ENCODE results near the gene DSP. TPM values are rescaled to one million over a fixed set of nuclear protein-coding genes. Genes with fewer than 3 reads are reported as not detected.

DSP gene
- total and polyA plus RNA-seq, 4 donors, result 25.0 to 74.7 (median 34.1) TPM

DNA sequence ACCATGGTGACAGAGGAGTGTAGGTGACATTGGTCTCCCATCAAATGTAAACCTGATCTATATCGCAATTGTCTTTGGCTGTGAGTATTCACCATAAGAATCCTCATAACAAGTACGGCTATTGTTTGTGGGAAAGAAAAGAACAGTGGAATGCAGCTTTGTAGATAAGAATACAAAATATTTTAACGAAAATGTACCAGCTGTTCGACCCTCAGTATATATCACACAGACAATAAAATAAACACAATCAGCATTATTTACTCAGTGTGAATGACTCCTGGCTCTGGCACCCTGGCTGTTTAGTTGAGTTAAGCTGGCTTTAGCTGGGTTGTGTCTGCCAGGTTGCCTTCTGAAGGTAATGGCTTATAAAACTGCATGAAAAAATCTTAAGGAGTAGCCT lies 91.9 kb downstream of the DSP start:
- WGBS, result 73% methylated on average over 4 of the region's 4 CpGs
- Histone ChIP-seq H3K36me3 (ENCODE audit: control insufficient read depth in 4 of 4, insufficient read depth in 3 of 4, low read depth in 1 of 4, low read length in 3 of 4) (no peaks in the 10 kb centered on the region), H3K9ac (ENCODE audit: low read depth in 1 of 2, low read length in 2 of 2) (no peak overlapping the region), H3K4me3 (ENCODE audit: low read depth in 1 of 3, low read length in 3 of 3) (no peak overlapping the region), H3K27me3 (ENCODE audit: control insufficient read depth in 4 of 4, insufficient read depth in 4 of 4, low read length in 3 of 4) (no peaks in the 10 kb centered on the region), H3K9me3 (ENCODE audit: control insufficient read depth in 4 of 4, low read length in 3 of 4) (no peaks in the 10 kb centered on the region), H3K27ac (ENCODE audit: low read depth in 1 of 2, low read length in 2 of 2) (no peak overlapping the region), H3K4me1 (ENCODE audit: control insufficient read depth in 4 of 4, insufficient read depth in 4 of 4, low read length in 3 of 4) (no peaks in the 10 kb centered on the region)
- no peak for DNase-seq (ENCODE audit: low spot score)
- TF ChIP-seq HNF4G (IDR thresholded peaks at IDR 0.05) (no peak), YY1 (IDR thresholded peaks at IDR 0.05) (no peak), HNF4A (conservative IDR thresholded peaks at IDR 0.05) (no peak), SP1 (IDR thresholded peaks at IDR 0.05) (no peak), TAF1 (conservative IDR thresholded peaks at IDR 0.05) (no peak), FOXA2 (IDR thresholded peaks at IDR 0.05) (no peak), EGR1 (IDR thresholded peaks at IDR 0.05; ENCODE audit: low read depth in 2 of 2) (no peak), GABPA (IDR thresholded peaks at IDR 0.05 in 1 of 2, conservative IDR thresholded peaks at IDR 0.05 in 1 of 2) (no peak), RAD21 (IDR thresholded peaks at IDR 0.05) (no peak), JUND (IDR thresholded peaks at IDR 0.05) (no peak), NR2F2 (IDR thresholded peaks at IDR 0.05) (no peak), RXRA (IDR thresholded peaks at IDR 0.05) (no peak), FOXA1 (IDR thresholded peaks at IDR 0.05) (no peak)
- TF ChIP-seq, protein P1, sequence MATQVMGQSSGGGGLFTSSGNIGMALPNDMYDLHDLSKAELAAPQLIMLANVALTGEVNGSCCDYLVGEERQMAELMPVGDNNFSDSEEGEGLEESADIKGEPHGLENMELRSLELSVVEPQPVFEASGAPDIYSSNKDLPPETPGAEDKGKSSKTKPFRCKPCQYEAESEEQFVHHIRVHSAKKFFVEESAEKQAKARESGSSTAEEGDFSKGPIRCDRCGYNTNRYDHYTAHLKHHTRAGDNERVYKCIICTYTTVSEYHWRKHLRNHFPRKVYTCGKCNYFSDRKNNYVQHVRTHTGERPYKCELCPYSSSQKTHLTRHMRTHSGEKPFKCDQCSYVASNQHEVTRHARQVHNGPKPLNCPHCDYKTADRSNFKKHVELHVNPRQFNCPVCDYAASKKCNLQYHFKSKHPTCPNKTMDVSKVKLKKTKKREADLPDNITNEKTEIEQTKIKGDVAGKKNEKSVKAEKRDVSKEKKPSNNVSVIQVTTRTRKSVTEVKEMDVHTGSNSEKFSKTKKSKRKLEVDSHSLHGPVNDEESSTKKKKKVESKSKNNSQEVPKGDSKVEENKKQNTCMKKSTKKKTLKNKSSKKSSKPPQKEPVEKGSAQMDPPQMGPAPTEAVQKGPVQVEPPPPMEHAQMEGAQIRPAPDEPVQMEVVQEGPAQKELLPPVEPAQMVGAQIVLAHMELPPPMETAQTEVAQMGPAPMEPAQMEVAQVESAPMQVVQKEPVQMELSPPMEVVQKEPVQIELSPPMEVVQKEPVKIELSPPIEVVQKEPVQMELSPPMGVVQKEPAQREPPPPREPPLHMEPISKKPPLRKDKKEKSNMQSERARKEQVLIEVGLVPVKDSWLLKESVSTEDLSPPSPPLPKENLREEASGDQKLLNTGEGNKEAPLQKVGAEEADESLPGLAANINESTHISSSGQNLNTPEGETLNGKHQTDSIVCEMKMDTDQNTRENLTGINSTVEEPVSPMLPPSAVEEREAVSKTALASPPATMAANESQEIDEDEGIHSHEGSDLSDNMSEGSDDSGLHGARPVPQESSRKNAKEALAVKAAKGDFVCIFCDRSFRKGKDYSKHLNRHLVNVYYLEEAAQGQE (IDR thresholded peaks at IDR 0.05), result no peak
- TF ChIP-seq, protein P2, sequence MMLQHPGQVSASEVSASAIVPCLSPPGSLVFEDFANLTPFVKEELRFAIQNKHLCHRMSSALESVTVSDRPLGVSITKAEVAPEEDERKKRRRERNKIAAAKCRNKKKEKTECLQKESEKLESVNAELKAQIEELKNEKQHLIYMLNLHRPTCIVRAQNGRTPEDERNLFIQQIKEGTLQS (IDR thresholded peaks at IDR 0.05), result no peak
- TF ChIP-seq, protein P3, sequence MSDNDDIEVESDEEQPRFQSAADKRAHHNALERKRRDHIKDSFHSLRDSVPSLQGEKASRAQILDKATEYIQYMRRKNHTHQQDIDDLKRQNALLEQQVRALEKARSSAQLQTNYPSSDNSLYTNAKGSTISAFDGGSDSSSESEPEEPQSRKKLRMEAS (IDR thresholded peaks at IDR 0.05), result no peak
- TF ChIP-seq, protein P4, sequence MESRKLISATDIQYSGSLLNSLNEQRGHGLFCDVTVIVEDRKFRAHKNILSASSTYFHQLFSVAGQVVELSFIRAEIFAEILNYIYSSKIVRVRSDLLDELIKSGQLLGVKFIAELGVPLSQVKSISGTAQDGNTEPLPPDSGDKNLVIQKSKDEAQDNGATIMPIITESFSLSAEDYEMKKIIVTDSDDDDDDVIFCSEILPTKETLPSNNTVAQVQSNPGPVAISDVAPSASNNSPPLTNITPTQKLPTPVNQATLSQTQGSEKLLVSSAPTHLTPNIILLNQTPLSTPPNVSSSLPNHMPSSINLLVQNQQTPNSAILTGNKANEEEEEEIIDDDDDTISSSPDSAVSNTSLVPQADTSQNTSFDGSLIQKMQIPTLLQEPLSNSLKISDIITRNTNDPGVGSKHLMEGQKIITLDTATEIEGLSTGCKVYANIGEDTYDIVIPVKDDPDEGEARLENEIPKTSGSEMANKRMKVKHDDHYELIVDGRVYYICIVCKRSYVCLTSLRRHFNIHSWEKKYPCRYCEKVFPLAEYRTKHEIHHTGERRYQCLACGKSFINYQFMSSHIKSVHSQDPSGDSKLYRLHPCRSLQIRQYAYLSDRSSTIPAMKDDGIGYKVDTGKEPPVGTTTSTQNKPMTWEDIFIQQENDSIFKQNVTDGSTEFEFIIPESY (IDR thresholded peaks at IDR 0.05), result no peak
- TF ChIP-seq, protein P5, sequence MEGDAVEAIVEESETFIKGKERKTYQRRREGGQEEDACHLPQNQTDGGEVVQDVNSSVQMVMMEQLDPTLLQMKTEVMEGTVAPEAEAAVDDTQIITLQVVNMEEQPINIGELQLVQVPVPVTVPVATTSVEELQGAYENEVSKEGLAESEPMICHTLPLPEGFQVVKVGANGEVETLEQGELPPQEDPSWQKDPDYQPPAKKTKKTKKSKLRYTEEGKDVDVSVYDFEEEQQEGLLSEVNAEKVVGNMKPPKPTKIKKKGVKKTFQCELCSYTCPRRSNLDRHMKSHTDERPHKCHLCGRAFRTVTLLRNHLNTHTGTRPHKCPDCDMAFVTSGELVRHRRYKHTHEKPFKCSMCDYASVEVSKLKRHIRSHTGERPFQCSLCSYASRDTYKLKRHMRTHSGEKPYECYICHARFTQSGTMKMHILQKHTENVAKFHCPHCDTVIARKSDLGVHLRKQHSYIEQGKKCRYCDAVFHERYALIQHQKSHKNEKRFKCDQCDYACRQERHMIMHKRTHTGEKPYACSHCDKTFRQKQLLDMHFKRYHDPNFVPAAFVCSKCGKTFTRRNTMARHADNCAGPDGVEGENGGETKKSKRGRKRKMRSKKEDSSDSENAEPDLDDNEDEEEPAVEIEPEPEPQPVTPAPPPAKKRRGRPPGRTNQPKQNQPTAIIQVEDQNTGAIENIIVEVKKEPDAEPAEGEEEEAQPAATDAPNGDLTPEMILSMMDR (IDR thresholded peaks at IDR 0.05; ENCODE audit: low read depth, low read length, missing input control), result no peak

Data from liver (tissue), 9 donors.